ENCODE measurements around the gene PANK2.
"Not testable (repeated sequence)": the region's sequence is repeated elsewhere in the genome, so short reads cannot be mapped to it uniquely, and the experiment has no call there.

GRCh38 chr20:3972631-3973030 lies 83.4 kb downstream of the PANK2 start:
- not testable (repeated sequence) for TF ChIP-seq CTCF, POLR2A, EP300 (IDR thresholded peaks at IDR 0.05)

Data from tibial nerve (tissue), 4 donors.